Measurements from ENCODE around the gene MAP3K2.
"Not testable (repeated sequence)": the region's sequence is repeated elsewhere in the genome, so short reads cannot be mapped to it uniquely, and the experiment has no call there.

Gene MAP3K2

DNA sequence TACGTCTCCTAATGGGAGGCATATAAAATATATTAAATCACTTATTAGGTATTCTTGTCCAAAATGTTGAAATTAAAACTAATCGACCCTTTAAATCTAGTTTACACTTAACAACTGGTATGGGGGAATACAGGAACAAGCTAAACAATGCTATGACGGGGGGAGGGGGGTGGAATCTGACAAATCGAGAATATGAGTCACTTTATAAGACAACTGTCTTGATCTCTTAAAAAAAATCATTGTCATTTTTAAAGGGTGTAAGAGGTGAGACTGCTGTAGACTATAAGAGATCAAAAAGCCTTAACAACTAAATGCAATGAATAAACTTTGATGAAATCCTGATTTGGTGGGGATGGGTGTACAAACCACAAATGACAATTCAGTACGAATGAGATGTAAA lies 6.0 kb downstream of the MAP3K2 start:
- DNase-seq (ENCODE audit: low read depth), result no peak

DNA sequence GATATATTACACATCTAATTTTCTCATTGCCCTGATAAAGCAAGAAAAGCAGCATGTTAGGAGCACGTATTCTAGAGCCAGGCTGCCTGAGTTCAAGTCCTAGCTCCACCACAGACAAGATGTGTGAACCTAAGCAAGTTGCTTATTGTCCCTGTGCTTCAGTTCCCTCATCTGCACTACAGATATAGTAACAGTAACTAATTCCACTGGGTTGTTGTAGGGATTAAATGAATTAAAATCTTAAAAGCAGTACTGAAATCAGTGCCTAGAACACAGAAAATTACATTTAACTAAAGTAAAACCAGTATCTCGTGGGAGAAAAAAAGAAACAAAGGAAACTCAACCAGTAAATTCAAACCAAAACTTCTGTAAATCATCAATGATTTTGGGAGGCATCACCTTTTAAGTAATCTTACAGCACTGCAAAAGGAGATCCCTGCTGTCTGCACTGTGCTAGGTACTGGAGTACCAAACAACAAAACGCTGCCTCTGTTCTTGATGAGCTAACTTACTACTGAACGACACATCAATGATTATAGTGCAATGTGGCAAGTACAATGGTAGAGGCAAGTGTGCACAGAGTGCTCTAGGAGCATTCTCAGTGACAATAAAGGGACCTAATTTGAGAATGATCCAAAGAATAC lies 7.9 kb downstream of the MAP3K2 start:
- no peak for DNase-seq (ENCODE audit: low read depth)

DNA sequence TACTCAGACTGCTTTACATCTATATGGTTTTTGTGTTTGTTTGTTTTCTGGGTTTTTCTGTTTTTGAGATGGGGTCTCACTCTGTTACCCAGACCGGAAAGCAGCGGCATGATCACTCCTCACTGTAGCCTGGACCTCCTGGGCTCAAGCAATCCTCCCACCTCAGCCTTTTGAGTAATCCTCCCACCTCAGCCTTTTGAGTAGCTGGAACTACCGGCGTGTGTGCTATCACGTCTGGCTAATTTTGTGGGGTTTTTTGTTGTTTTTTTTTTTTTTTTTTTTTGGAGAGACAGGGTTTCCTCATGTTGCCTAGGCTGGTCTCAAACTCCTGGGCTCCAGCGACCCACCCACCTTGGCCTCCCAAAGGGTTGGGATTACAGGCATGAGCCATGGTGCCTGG lies 9.1 kb downstream of the MAP3K2 start:
- DNase-seq (ENCODE audit: low read depth), result no peak

DNA sequence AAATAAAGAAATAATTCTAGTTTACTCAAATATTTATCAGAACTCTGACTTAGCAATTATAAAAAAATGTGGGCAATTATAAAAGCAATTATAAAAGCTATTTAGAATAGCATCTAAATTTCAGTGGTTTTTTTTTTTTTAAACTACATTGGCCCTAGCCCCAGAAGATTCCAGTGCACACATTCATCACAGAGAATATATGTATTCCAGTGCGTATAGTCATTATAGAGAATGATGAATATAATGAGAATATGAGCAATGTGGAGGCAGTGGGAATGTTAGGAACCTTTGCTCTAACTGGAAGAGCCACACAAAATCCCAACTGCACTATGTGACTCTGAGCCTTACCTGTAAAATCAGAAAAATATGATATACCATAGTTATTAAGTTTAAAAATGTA lies 10.5 kb downstream of the MAP3K2 start:
- no peak for DNase-seq (ENCODE audit: low read depth)

- DNase-seq (ENCODE audit: low read depth), result no peak
Measured at GRCh38 chr2:127376257-127376656, 11.5 kb downstream of the MAP3K2 start.

DNA sequence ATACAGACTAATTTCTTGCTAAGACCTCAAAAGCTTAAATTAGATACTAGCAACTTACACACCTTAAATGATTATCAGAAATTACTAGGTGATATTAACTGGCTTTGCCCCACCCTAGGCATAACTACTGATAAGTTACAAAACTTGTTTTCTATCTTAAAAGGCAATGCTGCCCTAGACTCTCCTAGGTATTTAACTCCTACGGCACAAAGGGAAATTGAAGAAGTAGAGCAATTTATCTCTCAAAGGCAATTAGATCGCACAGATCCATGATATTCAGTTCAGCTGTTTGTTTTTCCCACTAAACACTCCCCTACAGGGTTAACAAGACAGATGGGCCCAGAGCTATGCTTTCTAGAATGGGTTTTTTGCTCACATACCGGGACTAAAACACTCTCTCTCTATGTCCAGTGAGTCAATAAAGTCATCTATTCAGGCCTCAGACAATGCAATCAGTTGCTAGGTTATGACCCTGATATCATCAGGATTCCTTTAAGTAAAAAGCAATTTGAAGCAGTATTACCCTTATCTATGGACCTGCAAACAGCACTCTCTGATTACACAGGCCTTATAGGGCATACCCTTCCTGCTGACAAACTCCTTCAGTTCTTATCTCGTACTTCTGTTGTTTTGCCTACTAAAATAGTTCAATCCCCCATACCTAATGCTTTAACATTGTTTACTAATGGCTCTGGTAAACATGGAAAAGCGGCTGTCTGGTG lies 14.3 kb downstream of the MAP3K2 start:
- DNase-seq (ENCODE audit: low read depth), result no peak

- no peak for DNase-seq (ENCODE audit: low read depth)
Measured at GRCh38 chr2:127371037-127371436, 16.7 kb downstream of the MAP3K2 start.

GRCh38 chr2:127370010-127370409 lies 17.8 kb downstream of the MAP3K2 start:
- DNase-seq (ENCODE audit: low read depth), result no peak

DNA sequence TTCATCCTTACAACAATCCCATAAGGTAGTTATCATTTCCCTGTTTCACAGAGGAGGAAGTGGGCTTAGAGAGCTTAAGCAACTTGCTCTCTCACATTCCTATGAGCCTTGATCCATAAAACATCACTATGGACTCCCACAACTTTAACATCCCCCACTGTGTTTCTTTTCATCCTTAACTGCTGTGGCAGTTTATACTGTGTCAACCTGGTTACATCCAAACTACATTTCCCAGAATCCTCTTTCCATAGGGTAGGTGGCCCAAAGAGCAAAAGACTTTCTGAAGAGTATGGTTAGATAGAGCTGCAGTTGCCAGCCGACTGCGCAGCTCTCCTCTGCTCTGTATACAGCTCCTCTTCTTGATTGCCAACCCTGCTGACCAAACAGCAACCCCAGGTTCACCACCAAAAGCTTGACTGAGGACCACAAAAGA lies 22.5 kb downstream of the MAP3K2 start:
- DNase-seq (ENCODE audit: low read depth), result no peak

- DNase-seq (ENCODE audit: low read depth), result no peak
Measured at GRCh38 chr2:127362971-127363370, 24.8 kb downstream of the MAP3K2 start.

DNA sequence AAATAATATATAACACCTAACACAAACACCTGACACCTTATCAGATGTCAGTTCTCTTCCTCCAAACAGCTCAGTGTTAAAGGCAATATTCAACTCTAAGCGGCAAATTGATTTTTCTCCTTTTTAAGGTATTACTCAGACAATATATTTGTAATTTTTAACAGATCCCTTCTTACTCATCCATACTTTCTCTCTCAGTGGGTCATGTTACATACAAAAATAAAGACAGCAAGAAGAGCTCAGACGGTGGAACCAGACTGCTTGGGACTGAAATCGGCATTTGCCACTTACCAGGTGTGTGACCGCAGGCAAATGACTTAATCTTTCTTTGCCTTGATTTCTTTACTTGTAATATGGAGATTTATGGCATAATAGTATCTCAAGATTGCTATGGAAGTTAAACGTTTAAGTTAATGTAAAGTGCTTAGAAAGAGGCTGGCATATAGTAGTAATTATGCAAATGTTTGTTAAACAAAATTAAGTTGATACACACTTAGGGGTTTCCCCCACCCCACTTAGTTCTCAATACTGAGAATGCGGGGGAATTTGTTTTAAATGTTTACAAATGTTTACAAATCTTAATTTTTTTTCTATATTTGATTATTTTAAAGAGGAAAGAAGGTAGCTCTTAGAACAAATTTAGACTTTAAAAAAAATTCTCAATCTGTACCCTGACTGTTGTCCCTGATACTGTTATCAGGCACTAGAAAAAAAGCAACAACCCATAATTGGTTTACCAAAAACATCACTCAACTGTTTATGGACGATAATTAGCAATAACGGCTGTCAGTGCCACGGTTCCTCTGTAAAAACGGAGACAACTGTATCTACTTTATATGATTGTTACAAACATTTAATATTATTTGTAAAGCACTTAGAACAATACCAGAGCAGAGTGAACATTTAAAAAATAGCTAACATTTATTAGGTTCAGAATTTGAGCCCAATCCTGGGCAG lies 25.6 kb downstream of the MAP3K2 start:
- DNase-seq (ENCODE audit: low read depth), result no peak

GRCh38 chr2:127360242-127360641 lies 27.5 kb downstream of the MAP3K2 start:
- no peak for DNase-seq (ENCODE audit: low read depth)

- no peak for DNase-seq (ENCODE audit: low read depth)
Measured at GRCh38 chr2:127359520-127359919, 28.3 kb downstream of the MAP3K2 start.

DNA sequence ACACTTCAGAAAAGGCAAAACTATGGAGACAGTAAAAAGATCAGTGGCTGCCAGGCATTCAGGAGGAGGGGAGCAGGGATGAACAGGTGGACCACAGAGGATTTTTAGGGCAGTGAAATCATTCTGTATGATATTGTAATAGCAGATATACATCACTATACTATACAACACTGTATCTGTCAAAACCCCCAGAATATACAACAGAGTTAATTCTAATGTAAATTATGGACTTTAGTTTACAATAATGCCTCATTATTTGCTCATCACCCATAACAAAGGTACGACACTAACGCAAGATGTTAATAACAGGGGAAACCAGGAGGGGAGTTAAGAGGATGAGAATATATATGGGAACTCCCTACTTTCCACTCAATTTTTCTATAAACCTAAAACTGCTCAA lies 28.8 kb downstream of the MAP3K2 start:
- DNase-seq (ENCODE audit: low read depth), result no peak

DNA sequence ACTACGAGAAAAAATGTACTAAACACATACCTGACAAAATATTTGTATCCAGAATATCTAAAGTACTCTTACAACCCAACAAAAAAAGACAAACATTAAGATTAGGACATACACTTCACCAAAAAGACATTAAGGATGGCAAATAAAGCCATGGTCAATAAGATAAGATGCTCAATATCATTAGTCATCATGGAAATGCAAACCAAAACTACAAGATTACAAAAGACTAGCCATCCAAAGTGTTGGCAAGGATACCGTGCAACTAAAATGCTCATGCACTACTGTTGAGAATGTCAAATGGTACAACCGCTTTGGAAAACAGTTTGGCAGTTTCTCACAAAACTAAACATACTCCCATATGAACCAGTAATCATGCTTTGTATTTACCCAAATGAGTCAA lies 29.7 kb downstream of the MAP3K2 start:
- DNase-seq (ENCODE audit: low read depth), result no peak

DNA sequence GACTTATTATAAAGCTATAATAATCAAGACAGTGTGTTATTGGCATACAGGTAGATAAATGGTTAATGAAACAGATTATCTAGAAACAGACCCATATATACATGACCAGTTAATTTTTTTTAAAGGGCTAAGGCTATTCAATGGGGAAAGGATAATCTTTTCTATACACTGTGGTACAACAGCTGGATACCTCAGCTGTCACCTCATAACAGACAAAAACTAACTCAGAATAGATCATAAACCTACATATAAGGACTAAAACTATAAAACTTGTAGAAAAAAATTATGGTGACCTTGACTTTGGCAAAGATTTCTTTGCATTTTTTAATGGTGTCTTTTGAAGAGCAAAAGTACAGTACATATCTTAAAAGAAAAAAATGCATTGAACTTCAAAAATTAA lies 30.2 kb downstream of the MAP3K2 start:
- DNase-seq (ENCODE audit: low read depth), result no peak

- DNase-seq (ENCODE audit: low read depth), result no peak
Measured at GRCh38 chr2:127356531-127356930, 31.2 kb downstream of the MAP3K2 start.

DNA sequence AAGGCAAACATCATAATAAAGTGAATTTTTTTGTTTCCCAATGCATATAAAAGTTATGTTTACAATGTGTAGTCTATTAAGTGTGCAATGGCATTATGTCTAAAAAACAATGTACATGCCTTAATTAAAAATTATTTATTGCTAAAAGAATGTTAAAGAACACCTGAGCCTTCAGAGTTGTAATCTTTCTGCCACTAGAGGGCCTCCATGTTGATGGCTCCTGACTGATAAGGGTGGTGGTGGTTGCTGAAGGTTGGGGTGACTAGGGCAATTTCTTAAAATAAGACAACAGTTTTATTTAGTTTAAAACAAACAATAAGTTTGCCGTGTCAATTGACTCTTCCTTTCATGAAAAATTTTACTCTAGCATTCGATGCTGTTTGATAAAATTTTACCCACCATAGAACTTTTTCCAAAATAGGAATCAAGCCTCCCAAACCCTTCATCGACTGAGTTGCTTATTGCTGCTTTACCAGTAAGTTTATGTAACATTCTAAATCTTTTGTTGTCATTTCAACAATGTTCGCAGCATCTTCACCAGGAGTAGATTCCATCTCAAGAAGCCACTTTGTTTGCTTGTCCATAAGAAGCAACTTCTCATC lies 32.3 kb downstream of the MAP3K2 start:
- peak; percentile 11 for DNase-seq (ENCODE audit: low read depth)

DNA sequence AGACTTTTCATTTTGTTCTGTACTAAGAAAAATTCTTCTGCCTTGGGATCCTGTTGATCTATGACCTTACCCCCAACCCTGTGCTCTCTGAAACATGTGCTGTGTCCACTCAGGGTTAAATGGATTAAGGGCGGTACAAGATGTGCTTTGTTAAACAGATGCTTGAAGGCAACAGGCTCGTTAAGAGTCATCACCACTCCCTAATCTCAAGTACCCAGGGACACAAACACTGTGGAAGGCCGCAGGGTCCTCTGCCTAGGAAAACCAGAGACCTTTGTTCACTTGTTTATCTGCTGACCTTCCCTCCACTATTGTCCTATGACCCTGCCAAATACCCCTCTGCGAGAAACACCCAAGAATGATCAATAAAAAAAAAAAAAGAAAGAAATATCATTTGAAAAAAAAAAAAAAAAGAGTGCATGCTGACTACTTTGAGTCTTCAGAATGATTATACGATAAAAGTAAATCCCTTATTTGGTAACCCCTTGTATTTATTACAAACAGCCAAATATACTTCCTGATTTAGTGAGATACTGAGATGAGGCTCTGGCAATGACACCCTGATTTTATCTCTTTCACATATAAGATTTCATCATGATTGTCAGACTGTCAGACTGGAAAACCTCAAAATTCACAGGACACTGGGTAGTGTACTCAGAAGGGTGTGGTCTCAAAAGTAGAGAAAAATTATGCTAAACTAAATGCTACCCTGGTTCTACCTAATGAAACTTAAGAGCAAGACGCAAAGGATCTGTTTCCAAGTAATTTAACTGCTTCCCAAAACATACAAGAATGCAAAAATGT lies 33.7 kb downstream of the MAP3K2 start:
- not testable (repeated sequence) for DNase-seq (ENCODE audit: low read depth)

DNA sequence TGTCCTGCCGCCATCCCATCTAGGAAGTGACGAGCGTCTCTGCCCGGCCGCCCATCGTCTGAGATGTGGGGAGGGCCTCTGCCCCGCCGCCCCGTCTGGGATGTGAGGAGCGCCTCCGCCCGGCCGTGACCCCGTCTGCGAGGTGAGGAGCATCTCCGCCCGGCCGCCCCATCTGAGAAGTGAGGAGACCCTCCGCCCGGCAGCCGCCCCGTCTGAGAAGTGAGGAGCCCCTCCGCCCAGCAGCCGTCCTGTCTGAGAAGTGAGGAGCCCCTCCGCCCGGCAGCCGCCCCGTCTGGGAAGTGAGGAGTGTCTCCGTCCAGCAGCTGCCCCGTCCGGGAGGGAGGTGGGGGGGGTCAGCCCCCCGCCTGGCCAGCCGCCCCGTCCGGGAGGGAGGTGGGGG lies 34.6 kb downstream of the MAP3K2 start:
- not testable (repeated sequence) for DNase-seq (ENCODE audit: low read depth)

DNA sequence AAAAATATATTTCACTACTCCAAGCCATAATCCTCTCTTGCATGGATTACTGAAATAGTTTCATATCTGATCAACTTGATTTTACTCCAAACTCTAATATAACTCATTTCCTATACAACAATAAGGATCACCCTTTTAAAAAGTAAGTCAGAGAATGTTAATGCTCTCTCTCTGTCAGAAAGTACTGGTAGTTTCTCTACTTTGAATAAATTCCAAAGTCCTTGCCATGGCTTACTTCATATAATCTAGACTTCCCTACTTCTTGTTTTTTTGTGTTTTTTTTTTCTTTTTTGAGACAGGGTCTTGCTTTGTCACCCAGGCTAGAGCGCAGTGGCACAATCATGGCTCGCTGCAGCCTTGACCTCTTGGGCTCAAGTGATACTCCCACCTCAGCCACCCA lies 36.2 kb downstream of the MAP3K2 start:
- DNase-seq (ENCODE audit: low read depth), result no peak

Data from CMK (cell line).